H9 (cell line): ENCODE measurements around the gene GRK1. TPM values are rescaled to one million over a fixed set of nuclear protein-coding genes. Genes with fewer than 3 reads are reported as not detected.

Experiments
- DNase-seq: peaks from one replicate; pipeline ENCODE4 v3.0.0-alpha.2; 2017
- H2AFZ ChIP-seq: one replicate; pipeline ENCODE4 v1.6.1; 2013; ENCODE audit warnings: mild to moderate bottlenecking, low read length, control low read depth, moderate library complexity
- H2AK5ac ChIP-seq: 2 replicates; pipeline ENCODE4 v1.6.1; 2013; ENCODE audit warnings: low read length, control low read depth, mixed read lengths; ENCODE audit not compliant: insufficient read length
- H2BK120ac ChIP-seq: one replicate; pipeline ENCODE4 v1.6.1; 2013; ENCODE audit warnings: low read depth, mild to moderate bottlenecking, low read length, control low read depth, inconsistent platforms; ENCODE audit not compliant: poor library complexity, severe bottlenecking
- H2BK12ac ChIP-seq: 2 replicates; pipeline ENCODE4 v1.6.1; 2013; ENCODE audit warnings: low read length, control low read depth, mixed read lengths, low read depth; ENCODE audit not compliant: insufficient read length
- H2BK15ac ChIP-seq: 2 replicates; pipeline ENCODE4 v1.6.1; 2013; ENCODE audit warnings: low read depth, low read length, control low read depth
- H2BK20ac ChIP-seq: one replicate; pipeline ENCODE4 v1.6.1; 2013; ENCODE audit warnings: low read depth, mild to moderate bottlenecking, low read length, control low read depth, inconsistent platforms; ENCODE audit not compliant: poor library complexity, severe bottlenecking
- H2BK5ac ChIP-seq: 2 replicates; pipeline ENCODE4 v1.6.1; 2013; ENCODE audit warnings: low read length, control low read depth, mixed read lengths; ENCODE audit not compliant: insufficient read length
- H3K14ac ChIP-seq: 2 replicates; pipeline ENCODE4 v1.6.1; 2013; ENCODE audit warnings: low read length, control low read depth; ENCODE audit not compliant: insufficient read depth
- H3K18ac ChIP-seq: 2 replicates; pipeline ENCODE4 v1.6.1; 2013; ENCODE audit warnings: low read depth, mild to moderate bottlenecking, mixed read lengths, low read length, control low read depth; ENCODE audit not compliant: insufficient read length
- H3K23ac ChIP-seq: 2 replicates; pipeline ENCODE4 v1.6.1; 2013; ENCODE audit warnings: low read length, control low read depth, mixed read lengths, low read depth; ENCODE audit not compliant: insufficient read length
- H3K23me2 ChIP-seq: 2 replicates; pipeline ENCODE4 v1.6.1; 2013; ENCODE audit warnings: low read depth, mild to moderate bottlenecking, mixed read lengths, low read length, control low read depth; ENCODE audit not compliant: insufficient read length, poor library complexity, severe bottlenecking
- H3K27ac ChIP-seq: 2 replicates; pipeline ENCODE4 v1.5.1; 2013; ENCODE audit warnings: low read length, control low read depth, mixed read lengths, low read depth; ENCODE audit not compliant: insufficient read length
- H3K27me3 ChIP-seq: 2 replicates; pipeline ENCODE4 v1.6.1; 2013; ENCODE audit warnings: low read length, control low read depth, inconsistent platforms; ENCODE audit not compliant: insufficient read depth
- H3K4ac ChIP-seq: 2 replicates; pipeline ENCODE4 v1.6.1; 2013; ENCODE audit warnings: low read depth, mild to moderate bottlenecking, control low read depth, inconsistent platforms, low read length, moderate library complexity
- H3K4me1 ChIP-seq: 2 replicates; pipeline ENCODE4 v1.6.1; 2013; ENCODE audit warnings: low read length, control low read depth, inconsistent platforms; ENCODE audit not compliant: insufficient read depth
- H3K4me2 ChIP-seq: 2 replicates; pipeline ENCODE4 v1.6.1; 2013; ENCODE audit warnings: low read length, control low read depth, mixed read lengths; ENCODE audit not compliant: insufficient read length, insufficient read depth
- H3K56ac ChIP-seq: 2 replicates; pipeline ENCODE4 v1.6.1; 2013; ENCODE audit warnings: low read depth, mild to moderate bottlenecking, mixed read lengths, low read length, control low read depth; ENCODE audit not compliant: insufficient read length
- H3K79me1 ChIP-seq: 2 replicates; pipeline ENCODE4 v1.6.1; 2013; ENCODE audit warnings: low read depth, mild to moderate bottlenecking, moderate library complexity, low read length, control low read depth, inconsistent platforms; ENCODE audit not compliant: insufficient read depth, poor library complexity, severe bottlenecking
- H3K79me2 ChIP-seq: 2 replicates; pipeline ENCODE4 v1.6.1; 2013; ENCODE audit warnings: low read length, control low read depth, inconsistent platforms; ENCODE audit not compliant: insufficient read depth
- H3K9ac ChIP-seq: 2 replicates; pipeline ENCODE4 v1.6.1; 2013; ENCODE audit warnings: low read length, control low read depth, mixed read lengths; ENCODE audit not compliant: insufficient read length; ENCODE audit errors: extremely low read depth
- H3K9me3 ChIP-seq: one replicate; pipeline ENCODE4 v1.6.1; 2013; ENCODE audit warnings: low read depth, low read length, inconsistent platforms; ENCODE audit not compliant: control insufficient read depth
- H3T11ph ChIP-seq: one replicate; pipeline ENCODE4 v1.6.1; 2013; ENCODE audit warnings: mild to moderate bottlenecking, low read length, control low read depth, inconsistent platforms
- H4K20me1 ChIP-seq: one replicate; pipeline ENCODE4 v1.6.1; 2013; ENCODE audit not compliant: control insufficient read depth, insufficient read length, insufficient read depth
- H4K5ac ChIP-seq: 2 replicates; pipeline ENCODE4 v1.6.1; 2013; ENCODE audit warnings: low read depth, mild to moderate bottlenecking, mixed read lengths, low read length, control low read depth; ENCODE audit not compliant: insufficient read length
- H4K8ac ChIP-seq: replicated peaks from 2 replicates; pipeline ENCODE4 v1.6.1; 2013; ENCODE audit warnings: low read length, control low read depth, mixed read lengths, low read depth; ENCODE audit not compliant: insufficient read length
- H4K91ac ChIP-seq: 2 replicates; pipeline ENCODE4 v1.6.1; 2013; ENCODE audit warnings: low read depth, mild to moderate bottlenecking, moderate library complexity, mixed read lengths, low read length, control low read depth; ENCODE audit not compliant: insufficient read length
- H3K27ac Mint-ChIP-seq, 3 experiments: 2 replicates in 2 of 3; 3 replicates in 1 of 3; pipeline ENCODE4 v1.8.0; 2020 to 2021; ENCODE audit warnings: mixed read lengths in 3 of 3, mild to moderate bottlenecking in 1 of 3, moderate library complexity in 1 of 3
- H3K27me3 Mint-ChIP-seq: 2 replicates; pipeline ENCODE4 v1.8.0; 2021; ENCODE audit warnings: low read depth, mild to moderate bottlenecking, moderate library complexity, mixed read lengths
- H3K36me3 Mint-ChIP-seq, 3 experiments: 2 replicates in 2 of 3; 3 replicates in 1 of 3; pipeline ENCODE4 v1.8.0; 2020 to 2021; ENCODE audit warnings: low read depth in 3 of 3, mixed read lengths in 3 of 3; ENCODE audit not compliant: insufficient read depth in 1 of 3
- H3K4me1 Mint-ChIP-seq, 2 experiments: 2 replicates each; pipeline ENCODE4 v1.8.0; 2020; ENCODE audit warnings: mixed read lengths in 2 of 2
- H3K4me3 Mint-ChIP-seq, 2 experiments: 2 replicates in 1 of 2; 3 replicates in 1 of 2; pipeline ENCODE4 v1.8.0; 2020 to 2021; ENCODE audit warnings: mild to moderate bottlenecking in 2 of 2, mixed read lengths in 2 of 2, moderate library complexity in 1 of 2
- H3K9me3 Mint-ChIP-seq, 2 experiments: 2 replicates in 1 of 2; 3 replicates in 1 of 2; pipeline ENCODE4 v1.8.0; 2020; ENCODE audit warnings: mild to moderate bottlenecking in 2 of 2, mixed read lengths in 2 of 2, moderate library complexity in 1 of 2
- CTCF ChIP-seq: fragments of 200-600 bp; sonication (generic); conservative IDR thresholded peaks from 3 replicates; pipeline ENCODE4 v1.8.0; 2021; ENCODE audit warnings: antibody characterized with exemption, mild to moderate bottlenecking
- WGBS: extraction: QIAGEN DNeasy Blood & Tissue Kit; methylation state at CpG from one replicate; pipeline ENCODE4 v1.1.7; 2013; ENCODE audit warnings: missing lambda C conversion rate, low lambda C conversion rate, mixed read lengths; ENCODE audit not compliant: insufficient read length; ENCODE audit errors: extremely low coverage; 5-methylcytosine and 5-hydroxymethylcytosine counted together
- total RNA-seq: library from RNA; stranded (reverse); gene quantifications from 2 replicates; pipeline ENCODE4 v1.2.1, GENCODE V29; 2021

Gene GRK1
- total RNA-seq, 1 experiment from 2014 or later: 0.31 TPM

GRCh38 chr13:113783200-113783881 is 116.3 kb downstream of the GRK1 start:
- Histone ChIP-seq H3K79me1 (no peaks in the 10 kb centered on the region), H3K27ac (no peak overlapping the region)

More at GRCh38 chr13:113783200-113783881, 116.3 kb downstream of the GRK1 start:
- H2BK12ac ChIP-seq: no peak overlapping the region
- TF ChIP-seq CTCF: no peak
- H4K20me1 ChIP-seq: no peaks in the 10 kb centered on the region
- H3K9me3 ChIP-seq: no peaks in the 10 kb centered on the region
- no peak overlapping the region for H2BK120ac ChIP-seq
- no peak overlapping the region for H2AFZ ChIP-seq
- no peak overlapping the region for H3K4ac ChIP-seq
- no peak overlapping the region for H3K9ac ChIP-seq
- no peaks in the 10 kb centered on the region for H3K79me2 ChIP-seq
- H3K27me3 Mint-ChIP-seq: peaks cover 18% of the 10 kb centered on the region
- H3K23me2 ChIP-seq: no peaks in the 10 kb centered on the region
- no peak overlapping the region for H3K4me2 ChIP-seq
- H2BK5ac ChIP-seq: no peak overlapping the region
- H4K8ac ChIP-seq: no peak overlapping the region
- WGBS: no CpG with 5 or more reads among the region's 12 CpGs
- H3K18ac ChIP-seq: no peak overlapping the region
- H2BK15ac ChIP-seq: no peak overlapping the region
- H3K14ac ChIP-seq: no peak overlapping the region
- no peak overlapping the region for H3K4me3 Mint-ChIP-seq
- H3K36me3 Mint-ChIP-seq: peaks cover 2 to 10% (median 5%) of the 10 kb centered on the region in 3 experiments
- no peak overlapping the region for H4K91ac ChIP-seq
- H3K4me1 ChIP-seq: no peaks in the 10 kb centered on the region; the same call in 1 of the 2 replicates
- no peaks in the 10 kb centered on the region for H3K27me3 ChIP-seq
- DNase-seq: no peak
- H2BK20ac ChIP-seq: no peak overlapping the region
- no peak overlapping the region for H3K27ac Mint-ChIP-seq
- H3T11ph ChIP-seq: no peak overlapping the region
- H4K5ac ChIP-seq: no peak overlapping the region
- H2AK5ac ChIP-seq: no peak overlapping the region
- no peak overlapping the region for H3K23ac ChIP-seq
- H3K56ac ChIP-seq: no peak overlapping the region
- peaks cover 12 to 13% of the 10 kb centered on the region in 2 experiments for H3K4me1 Mint-ChIP-seq
- peaks cover 14% of the 10 kb centered on the region in 2 experiments for H3K9me3 Mint-ChIP-seq
